GM23248 (cell line): ENCODE results near the gene CDKAL1.

Experiments
- EZH2 ChIP-seq: fragments of 200-600 bp; sonication (generic); IDR thresholded peaks from 2 replicates; pipeline ENCODE4 v1.6.1; 2018; ENCODE audit warnings: antibody characterized with exemption, mild to moderate bottlenecking; ENCODE audit not compliant: insufficient read depth, poor library complexity, severe bottlenecking
- EZH2phosphoT487 ChIP-seq: fragments of 200-600 bp; sonication (generic); IDR thresholded peaks from 2 replicates; pipeline ENCODE4 v1.6.1; 2018; ENCODE audit warnings: antibody characterized with exemption, moderate library complexity, mild to moderate bottlenecking, low read depth; ENCODE audit not compliant: insufficient read depth

DNA sequence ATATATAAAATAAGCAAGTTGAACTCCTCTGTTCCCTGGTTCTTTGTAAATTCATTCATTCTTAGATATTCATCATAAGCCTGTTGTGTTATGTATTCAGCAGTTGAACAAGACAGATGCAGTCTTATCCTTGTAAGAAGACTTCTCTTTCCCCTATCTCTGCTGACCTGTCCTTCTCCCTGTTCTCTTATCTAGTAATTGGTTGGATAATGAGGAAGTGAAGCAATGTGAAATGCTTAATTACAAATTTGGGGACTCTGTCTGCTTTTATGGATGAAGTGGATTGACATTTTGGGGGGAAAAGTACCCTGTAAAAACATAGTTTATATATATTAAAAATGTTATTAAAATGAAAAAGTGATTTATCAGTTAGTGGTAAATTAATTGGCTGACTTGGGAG lies 37.0 kb downstream of the CDKAL1 start:
- TF ChIP-seq EZH2phosphoT487 (no peak), EZH2 (no peak)
